Large intestine (tissue), 3 donors: ENCODE results near the gene UBQLN1. TPM values are rescaled to one million over a fixed set of nuclear protein-coding genes. Genes with fewer than 3 reads are reported as not detected.
"Not testable (repeated sequence)": the region's sequence is repeated elsewhere in the genome, so short reads cannot be mapped to it uniquely, and the experiment has no call there.

Experiments used
- DNase-seq, 2 donors: peaks; one replicate each; pipeline versions ENCODE4 v3.0.0 to v3.0.0-alpha.2; 2013
- H3K27ac ChIP-seq: one replicate; pipeline ENCODE4 v1.5.1; 2013; ENCODE audit warnings: low read length
- H3K27me3 ChIP-seq: 2 replicates; pipeline ENCODE4 v1.6.1; 2013; ENCODE audit warnings: low read length; ENCODE audit not compliant: control insufficient read depth, insufficient read depth
- H3K36me3 ChIP-seq: 2 replicates; pipeline ENCODE4 v1.6.1; 2013; ENCODE audit warnings: low read length; ENCODE audit not compliant: control insufficient read depth, insufficient read depth
- H3K4me1 ChIP-seq: one replicate; pipeline ENCODE4 v1.6.1; 2013; ENCODE audit warnings: low read length; ENCODE audit not compliant: control insufficient read depth, insufficient read depth
- H3K4me3 ChIP-seq: one replicate; pipeline ENCODE4 v1.5.1; 2013; ENCODE audit warnings: low read length
- H3K9me3 ChIP-seq: one replicate; pipeline ENCODE4 v1.6.1; 2013; ENCODE audit warnings: mild to moderate bottlenecking, low read depth, low read length, moderate library complexity; ENCODE audit not compliant: control insufficient read depth
- WGBS: methylation state at CpG from one replicate; pipeline ENCODE4 v1.1.5; 2013; ENCODE audit warnings: low lambda C conversion rate; ENCODE audit not compliant: insufficient coverage; 5-methylcytosine and 5-hydroxymethylcytosine counted together
- polyA plus RNA-seq: library from polyadenylated mRNA; unstranded; fragments of 120-200 nt; gene quantifications from one replicate; pipeline ENCODE4 v1.2.1, GENCODE V29; 2013

Gene UBQLN1
- polyA plus RNA-seq, 1 donor: 74.7 TPM

DNA sequence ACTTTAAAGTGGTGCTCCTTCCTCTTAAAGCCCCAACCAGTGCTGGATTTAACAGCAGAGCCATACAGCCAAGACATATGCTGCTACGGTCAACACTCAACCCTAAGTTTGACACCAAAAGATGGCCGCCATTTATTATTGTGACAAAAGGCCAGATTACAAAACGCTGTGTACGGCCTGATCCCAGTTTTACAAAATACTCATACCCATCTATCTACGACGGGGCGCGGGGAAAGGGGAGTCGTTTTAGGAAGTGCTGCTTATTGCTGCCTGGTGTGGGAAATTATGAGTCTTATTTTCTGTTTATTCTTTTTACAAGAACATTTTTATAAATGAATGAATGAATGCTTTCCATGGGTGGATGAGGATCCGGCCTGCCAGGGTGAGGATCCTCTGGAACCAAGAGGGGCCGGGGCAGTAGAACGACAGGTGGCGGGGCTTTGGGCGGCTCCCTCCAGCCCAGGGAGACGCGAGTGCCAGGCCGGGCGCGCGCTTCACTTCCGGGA lies 85.3 kb downstream of the UBQLN1 start:
- Histone ChIP-seq H3K27ac (peak overlapping the region; percentile 96), H3K36me3 (peaks cover 8% of the 10 kb centered on the region), H3K27me3 (no peaks in the 10 kb centered on the region), H3K9me3 (no peaks in the 10 kb centered on the region), H3K4me3 (peak overlapping the region; percentile 56), H3K4me1 (peaks cover 28% of the 10 kb centered on the region)
- WGBS: no CpG with 5 or more reads among the region's 21 CpGs
- no peak for DNase-seq

DNA sequence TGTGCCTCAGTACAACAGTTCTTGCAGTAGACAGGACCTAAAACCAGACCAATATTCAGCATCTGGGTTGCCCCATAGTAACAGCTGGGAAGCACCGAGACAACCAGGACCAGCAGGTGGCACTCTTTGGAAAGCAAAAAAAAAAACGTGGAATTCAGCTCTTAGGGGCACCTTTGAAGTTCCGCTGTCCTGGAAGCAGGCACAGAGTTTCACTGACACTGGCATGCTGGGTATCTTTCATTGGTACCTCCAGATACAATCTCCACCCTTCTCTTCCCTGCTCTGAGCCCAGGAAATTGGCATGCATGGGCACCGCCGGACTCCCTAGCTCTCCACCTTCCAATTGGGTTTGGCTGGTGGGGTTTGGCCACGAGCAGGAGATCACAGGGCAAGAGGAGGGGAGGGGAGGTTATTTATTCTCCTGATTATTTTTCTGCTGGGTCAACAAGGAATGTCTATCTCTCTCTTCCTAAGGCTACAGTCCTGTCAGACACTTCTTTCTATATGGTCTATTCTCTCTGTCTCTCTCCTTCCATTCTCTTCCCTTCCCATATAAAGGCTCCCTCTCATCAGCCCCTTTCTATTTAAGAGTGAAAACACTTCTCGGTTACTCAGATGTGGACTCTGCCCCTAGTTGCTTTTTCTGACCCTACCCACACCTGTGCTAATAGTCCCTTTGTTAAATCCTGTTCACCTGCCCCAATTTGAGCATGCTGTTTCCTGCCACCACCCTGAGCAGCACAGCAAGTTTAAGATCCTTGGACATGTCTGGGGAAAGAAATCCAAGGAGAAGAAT lies 86.7 kb downstream of the UBQLN1 start:
- Histone ChIP-seq H3K9me3 (no peaks in the 10 kb centered on the region), H3K36me3 (no peaks in the 10 kb centered on the region), H3K4me3 (no peak overlapping the region), H3K27ac (peak overlapping the region; percentile 32), H3K27me3 (no peaks in the 10 kb centered on the region), H3K4me1 (peaks cover 28% of the 10 kb centered on the region)
- DNase-seq: peak; percentile 64 to 85
- WGBS: 7% methylated on average over 3 of the region's 7 CpGs

DNA sequence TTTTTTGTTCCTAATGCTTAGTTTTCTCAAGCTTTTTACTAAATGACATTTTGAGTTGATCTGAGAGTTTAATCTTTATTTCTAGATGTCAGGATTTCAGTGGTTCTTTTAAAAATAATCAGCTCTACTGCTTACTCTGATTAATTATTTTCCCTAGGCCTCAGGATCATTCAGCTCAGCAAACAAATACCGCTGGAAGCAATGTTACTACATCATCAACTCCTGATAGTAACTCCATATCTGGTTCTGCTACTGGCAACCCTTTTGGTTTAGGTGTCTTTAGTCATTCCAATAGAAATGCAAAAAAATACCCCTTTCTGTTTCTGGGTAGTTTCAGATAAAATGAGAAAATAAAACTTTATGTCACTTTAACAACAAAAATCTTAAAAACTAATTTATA lies 90.5 kb downstream of the UBQLN1 start:
- no peaks in the 10 kb centered on the region for H3K36me3 ChIP-seq
- no peaks in the 10 kb centered on the region for H3K27me3 ChIP-seq
- no peaks in the 10 kb centered on the region for H3K9me3 ChIP-seq
- no peak for DNase-seq
- 60% methylated on average over 1 of the region's 1 CpG for WGBS
- H3K4me1 ChIP-seq: peaks cover 5% of the 10 kb centered on the region
- H3K27ac ChIP-seq: no peak overlapping the region
- no peak overlapping the region for H3K4me3 ChIP-seq

DNA sequence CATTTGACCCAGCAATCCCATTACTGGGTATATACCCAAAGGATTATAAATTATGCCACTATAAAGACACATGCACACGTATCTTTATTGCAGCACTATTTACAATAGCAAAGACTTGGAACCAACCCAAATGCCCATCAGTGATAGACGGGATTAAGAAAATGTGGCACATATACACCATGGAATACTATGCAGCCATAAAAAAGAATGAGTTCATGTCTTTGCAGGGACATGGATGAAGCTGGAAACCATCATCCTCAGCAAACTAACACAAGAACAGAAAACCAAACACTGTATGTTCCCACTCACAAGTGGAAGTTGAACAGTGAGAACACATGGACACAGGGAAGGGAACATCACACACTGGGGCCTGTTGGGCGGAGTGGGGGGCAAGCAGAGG lies 94.5 kb downstream of the UBQLN1 start:
- H3K4me1 ChIP-seq, H3K27me3 ChIP-seq, H3K27ac ChIP-seq, H3K4me3 ChIP-seq, DNase-seq, H3K9me3 ChIP-seq, H3K36me3 ChIP-seq: not testable (repeated sequence)
- WGBS: no CpG with 5 or more reads among the region's 3 CpGs

Other genes with a start within 250 kb of the UBQLN1 start
- gene FRMD3, start 169.6 kb downstream of the UBQLN1 start, polyA plus RNA-seq: 4.4 TPM
- 12.9 TPM for gene IDNK, start 84.8 kb downstream of the UBQLN1 start, polyA plus RNA-seq
- gene GKAP1, start 109.8 kb upstream of the UBQLN1 start, polyA plus RNA-seq: 15.4 TPM
- gene KIF27, start 213.5 kb upstream of the UBQLN1 start, polyA plus RNA-seq: 8.0 TPM